ENCODE data around the gene HPS1.

The HPS1 gene

GRCh38 chr10:98411768-98412167 is 35.0 kb downstream of the HPS1 start:
- no peak for DNase-seq (ENCODE audit: low read depth in 2 of 2)

- DNase-seq (ENCODE audit: low read depth in 2 of 2) = no peak
These were observed 35.6 kb downstream of the HPS1 start for GRCh38 chr10:98411166-98411565.

- DNase-seq (ENCODE audit: low read depth in 2 of 2) = no peak
These were observed 36.0 kb downstream of the HPS1 start for GRCh38 chr10:98410759-98411158.

- no peak for DNase-seq (ENCODE audit: low read depth in 2 of 2)
These were observed 36.5 kb downstream of the HPS1 start for GRCh38 chr10:98410135-98410743.

- no peak for DNase-seq (ENCODE audit: low read depth in 2 of 2)
These were observed 37.9 kb downstream of the HPS1 start for GRCh38 chr10:98408799-98409198.

- no peak for DNase-seq (ENCODE audit: low read depth in 2 of 2)
These were observed 38.9 kb downstream of the HPS1 start for GRCh38 chr10:98407744-98408241.

GRCh38 chr10:98407017-98407743 is 39.6 kb downstream of the HPS1 start:
- no peak for DNase-seq (ENCODE audit: low read depth in 2 of 2)

GRCh38 chr10:98405422-98405821 is 41.3 kb downstream of the HPS1 start:
- no peak for DNase-seq (ENCODE audit: low read depth in 2 of 2)

GRCh38 chr10:98404571-98405359 is 42.0 kb downstream of the HPS1 start:
- peak; percentile 20 to 26 for DNase-seq (ENCODE audit: low read depth in 2 of 2)

GRCh38 chr10:98403812-98404504 is 42.8 kb downstream of the HPS1 start:
- DNase-seq (ENCODE audit: low read depth in 2 of 2) = peak in 1 of 2 experiments; percentile 17

GRCh38 chr10:98402931-98403718 is 43.6 kb downstream of the HPS1 start:
- DNase-seq (ENCODE audit: low read depth in 2 of 2) = no peak

- no peak for DNase-seq (ENCODE audit: low read depth in 2 of 2)
These were observed 44.3 kb downstream of the HPS1 start for GRCh38 chr10:98402478-98402877.

GRCh38 chr10:98400482-98400881 is 46.3 kb downstream of the HPS1 start:
- DNase-seq (ENCODE audit: low read depth in 2 of 2) = no peak

GRCh38 chr10:98399784-98400183 is 47.0 kb downstream of the HPS1 start:
- DNase-seq (ENCODE audit: low read depth in 2 of 2) = no peak

- no peak for DNase-seq (ENCODE audit: low read depth in 2 of 2)
These were observed 49.6 kb downstream of the HPS1 start for GRCh38 chr10:98397089-98397600.

GRCh38 chr10:98396096-98397063 is 50.4 kb downstream of the HPS1 start:
- no peak for DNase-seq (ENCODE audit: low read depth in 2 of 2)

- DNase-seq (ENCODE audit: low read depth in 2 of 2) = no peak
These were observed 51.8 kb downstream of the HPS1 start for GRCh38 chr10:98394851-98395440.

GRCh38 chr10:98391578-98391991 is 55.1 kb downstream of the HPS1 start:
- DNase-seq (ENCODE audit: low read depth in 2 of 2) = no peak

GRCh38 chr10:98391065-98391464 is 55.7 kb downstream of the HPS1 start:
- no peak for DNase-seq (ENCODE audit: low read depth in 2 of 2)

All from fibroblast of skin of left biceps (primary cell).